Thoracic aorta (tissue), 2 donors: ENCODE data around the gene PRDM8. TPM values are rescaled to one million over a fixed set of nuclear protein-coding genes. Genes with fewer than 3 reads are reported as not detected.

Experiments
- ATAC-seq: fragments of 150-250 bp; one replicate; pipeline ENCODE4 v1.8.0; 2017; ENCODE audit warnings: low read depth; ENCODE audit not compliant: insufficient number of reproducible peaks, low FRiP score
- DNase-seq: peaks from one replicate; pipeline ENCODE4 v3.0.0-alpha.2; 2020; ENCODE audit warnings: low spot score
- H3K27ac ChIP-seq, 2 donors: fragments of 200-600 bp; sonication (generic); 1 replicate in 1 of 2; 2 replicates in 1 of 2; pipeline ENCODE4 v1.5.1; 2016; ENCODE audit warnings: mild to moderate bottlenecking in 2 of 2, moderate library complexity in 2 of 2
- H3K27me3 ChIP-seq: fragments of 200-600 bp; sonication (generic); replicated peaks from 2 replicates; pipeline ENCODE4 v1.6.0; 2016; ENCODE audit warnings: mild to moderate bottlenecking; ENCODE audit not compliant: insufficient read depth
- H3K36me3 ChIP-seq: fragments of 200-600 bp; sonication (generic); one replicate; pipeline ENCODE4 v1.5.1; 2016
- H3K4me1 ChIP-seq, 2 donors: fragments of 200-600 bp; sonication (generic); 1 replicate in 1 of 2; 2 replicates in 1 of 2; pipeline versions ENCODE4 v1.5.1 to v1.6.0; 2016; ENCODE audit warnings: low read depth in 2 of 2, mild to moderate bottlenecking in 1 of 2; ENCODE audit not compliant: control insufficient read depth in 1 of 2
- H3K4me3 ChIP-seq: fragments of 200-600 bp; sonication (generic); 2 replicates; pipeline ENCODE4 v1.5.1; 2016; ENCODE audit warnings: mild to moderate bottlenecking
- H3K9me3 ChIP-seq: fragments of 200-600 bp; sonication (generic); 2 replicates; pipeline ENCODE4 v1.5.1; 2016
- CTCF ChIP-seq: fragments of 200-600 bp; sonication (generic); IDR thresholded peaks from one replicate; pipeline ENCODE4 v1.5.1; 2019; ENCODE audit warnings: antibody characterized with exemption
- total RNA-seq, 2 donors: library from RNA; depleted of rRNA; stranded (reverse); fragments of >200 nt; gene quantifications; one replicate each; pipeline versions ENCODE4 v1.1.0 to v1.2.3, GENCODE V29; 2016

PRDM8 gene
- total RNA-seq, 2 donors from 2014 or later = 2.7 to 3.7 TPM

DNA sequence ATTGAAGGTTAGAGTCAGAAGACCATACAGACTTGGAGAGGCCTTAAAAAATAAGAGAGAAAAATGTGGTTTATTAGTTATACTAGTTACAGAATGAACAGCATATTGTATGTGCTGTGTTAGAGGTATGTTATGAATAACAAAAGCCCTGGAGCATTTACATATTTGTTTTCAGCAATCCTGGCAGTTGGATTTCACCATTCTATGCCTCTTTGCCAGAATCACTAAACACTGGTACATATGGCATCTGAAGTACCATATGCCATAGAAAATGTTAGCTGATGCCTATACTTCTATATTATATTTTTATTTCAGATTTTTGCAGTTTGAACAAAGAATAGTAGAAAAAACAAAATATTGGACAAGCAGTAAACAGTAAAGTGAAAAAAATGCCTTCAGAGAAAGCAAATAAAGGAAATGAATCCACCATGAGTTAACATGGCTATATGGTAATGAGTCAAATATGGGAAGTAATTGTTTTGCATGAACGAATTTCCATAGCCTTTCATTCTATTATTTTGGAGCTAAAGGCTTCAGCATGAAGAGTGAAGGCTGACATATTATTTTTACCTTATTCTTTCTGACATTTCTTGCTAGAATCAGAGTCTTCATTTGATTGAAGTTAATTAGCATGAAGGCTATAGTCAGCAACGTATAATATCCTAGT, 41.9 kb upstream of the PRDM8 start:
- Histone ChIP-seq H3K27ac (no peak overlapping the region), H3K27me3 (no peaks in the 10 kb centered on the region), H3K4me3 (no peak overlapping the region), H3K9me3 (no peaks in the 10 kb centered on the region), H3K36me3 (no peaks in the 10 kb centered on the region), H3K4me1 (no peaks in the 10 kb centered on the region)
- ATAC-seq (no peak), DNase-seq (no peak)
- no peak for TF ChIP-seq CTCF

DNA sequence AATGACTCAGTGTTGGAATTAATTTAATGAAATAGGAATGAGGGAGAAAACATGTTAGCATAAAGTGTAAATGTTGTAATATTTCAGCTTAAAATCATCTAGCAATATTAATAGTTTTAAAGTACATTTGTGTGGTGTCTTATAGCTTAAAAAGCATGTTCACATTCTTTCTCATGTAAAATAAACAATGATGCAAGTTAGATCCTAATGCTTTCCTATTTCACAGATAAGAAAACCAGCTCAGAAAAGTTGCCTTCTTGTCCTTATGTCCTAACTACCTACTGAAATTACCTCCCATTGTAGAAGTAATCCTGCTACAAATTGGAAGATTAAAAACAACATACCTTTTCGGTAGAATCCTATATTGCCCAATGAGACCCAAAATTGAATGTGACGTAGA, 40.9 kb upstream of the PRDM8 start:
- no peaks in the 10 kb centered on the region for H3K36me3 ChIP-seq
- DNase-seq = no peak
- no peak for ATAC-seq
- H3K4me1 ChIP-seq = no peaks in the 10 kb centered on the region
- H3K27me3 ChIP-seq = no peaks in the 10 kb centered on the region
- no peaks in the 10 kb centered on the region for H3K9me3 ChIP-seq
- no peak for TF ChIP-seq CTCF
- no peak overlapping the region for H3K27ac ChIP-seq
- H3K4me3 ChIP-seq = no peak overlapping the region

DNA sequence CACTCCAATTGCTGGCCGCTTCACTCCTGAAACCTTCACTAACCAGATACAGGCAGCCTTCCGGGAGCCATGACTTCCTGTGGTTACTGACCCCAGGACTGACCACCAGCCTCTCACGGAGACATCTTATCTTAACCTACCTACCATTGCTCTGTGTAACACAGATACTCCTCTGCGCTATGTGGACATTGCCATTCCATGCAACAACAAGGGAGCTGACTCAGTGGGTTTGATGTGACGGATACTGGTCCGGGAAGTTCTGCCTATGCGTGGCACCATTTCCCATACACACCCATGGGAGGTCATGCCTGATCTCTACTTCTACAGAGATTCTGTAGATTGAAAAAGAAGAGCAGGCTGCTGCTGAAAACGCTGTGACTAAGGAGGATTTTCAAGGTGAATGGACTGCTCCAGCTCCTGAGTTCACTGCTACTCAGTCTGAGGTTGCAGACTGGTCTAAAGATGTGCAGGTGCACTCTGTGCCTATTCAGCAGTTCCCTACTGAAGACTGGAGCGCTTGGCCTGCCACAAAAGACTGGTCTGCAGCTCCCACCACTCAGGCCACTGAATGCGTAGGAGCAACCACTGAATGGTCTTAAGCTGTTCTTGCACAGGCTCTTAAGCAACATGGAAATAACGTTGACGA, 35.8 kb upstream of the PRDM8 start:
- H3K4me1 ChIP-seq = no peaks in the 10 kb centered on the region
- H3K27me3 ChIP-seq = no peaks in the 10 kb centered on the region
- no peak for DNase-seq

DNA sequence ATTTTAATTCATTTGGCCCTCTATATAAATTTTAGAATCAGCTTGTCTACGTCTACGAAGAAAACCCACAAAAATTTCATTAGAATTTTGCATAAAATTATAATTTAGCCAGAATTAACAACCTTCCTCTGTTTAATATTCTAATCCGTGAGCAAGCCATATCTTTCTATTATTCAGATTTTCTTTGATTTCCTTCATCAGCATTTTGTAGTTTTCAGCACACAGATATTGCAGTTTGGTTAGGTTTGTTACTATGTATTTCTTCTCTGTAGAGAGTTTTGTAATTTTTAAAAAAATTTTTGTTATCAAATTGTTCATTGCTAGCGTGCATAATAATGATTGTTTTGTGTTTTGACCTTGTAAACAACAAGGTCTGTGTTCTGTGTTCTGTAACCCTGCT, 34.9 kb upstream of the PRDM8 start:
- DNase-seq (no peak), ATAC-seq (no peak)
- Histone ChIP-seq H3K27me3 (no peaks in the 10 kb centered on the region), H3K4me1 (no peaks in the 10 kb centered on the region), H3K4me3 (no peak overlapping the region), H3K9me3 (no peaks in the 10 kb centered on the region), H3K27ac (no peak overlapping the region), H3K36me3 (no peaks in the 10 kb centered on the region)
- no peak for TF ChIP-seq CTCF

More for the DNA sequence above, 35.8 kb upstream of the PRDM8 start:
- H3K27ac ChIP-seq = no peak overlapping the region
- no peak overlapping the region for H3K4me3 ChIP-seq
- no peaks in the 10 kb centered on the region for H3K9me3 ChIP-seq
- ATAC-seq = no peak
- TF ChIP-seq CTCF = no peak
- H3K36me3 ChIP-seq = no peaks in the 10 kb centered on the region

- no peak for TF ChIP-seq CTCF
- ATAC-seq (no peak), DNase-seq (no peak)
- Histone ChIP-seq H3K9me3 (no peaks in the 10 kb centered on the region), H3K36me3 (no peaks in the 10 kb centered on the region), H3K4me3 (no peak overlapping the region), H3K27me3 (no peaks in the 10 kb centered on the region), H3K27ac (no peak overlapping the region), H3K4me1 (no peaks in the 10 kb centered on the region)
These were observed 31.4 kb upstream of the PRDM8 start for GRCh38 chr4:80165855-80166254.
